ENCODE data around the gene GRAMD2B.

The GRAMD2B gene

DNA sequence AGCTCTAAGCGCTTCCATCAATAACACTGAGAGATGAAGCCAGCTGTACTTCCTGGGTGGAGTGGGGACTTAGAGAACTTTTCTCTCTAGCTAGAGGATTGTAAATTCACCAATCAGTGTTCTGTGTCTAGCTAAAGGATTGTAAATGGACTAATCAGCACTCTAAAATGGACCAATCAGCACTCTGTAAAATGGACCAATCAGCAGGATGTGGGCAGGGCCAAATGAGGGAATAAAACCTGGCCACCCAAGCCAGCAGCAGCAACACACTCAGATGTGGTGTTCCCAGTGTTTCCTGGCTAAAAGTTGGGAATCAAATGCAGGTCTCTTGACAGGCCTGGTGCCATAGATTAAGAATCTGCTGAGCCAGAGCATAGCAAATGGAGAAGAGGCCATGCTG lies 111.3 kb downstream of the GRAMD2B start:
- in situ Hi-C loops (cut with MboI; ENCODE audit: low sequenced_read_pairs), result loop anchor here (25.0 kb wide), 1 partner anchor 197 kb away; no protein-coding TSS in a partner anchor

DNA sequence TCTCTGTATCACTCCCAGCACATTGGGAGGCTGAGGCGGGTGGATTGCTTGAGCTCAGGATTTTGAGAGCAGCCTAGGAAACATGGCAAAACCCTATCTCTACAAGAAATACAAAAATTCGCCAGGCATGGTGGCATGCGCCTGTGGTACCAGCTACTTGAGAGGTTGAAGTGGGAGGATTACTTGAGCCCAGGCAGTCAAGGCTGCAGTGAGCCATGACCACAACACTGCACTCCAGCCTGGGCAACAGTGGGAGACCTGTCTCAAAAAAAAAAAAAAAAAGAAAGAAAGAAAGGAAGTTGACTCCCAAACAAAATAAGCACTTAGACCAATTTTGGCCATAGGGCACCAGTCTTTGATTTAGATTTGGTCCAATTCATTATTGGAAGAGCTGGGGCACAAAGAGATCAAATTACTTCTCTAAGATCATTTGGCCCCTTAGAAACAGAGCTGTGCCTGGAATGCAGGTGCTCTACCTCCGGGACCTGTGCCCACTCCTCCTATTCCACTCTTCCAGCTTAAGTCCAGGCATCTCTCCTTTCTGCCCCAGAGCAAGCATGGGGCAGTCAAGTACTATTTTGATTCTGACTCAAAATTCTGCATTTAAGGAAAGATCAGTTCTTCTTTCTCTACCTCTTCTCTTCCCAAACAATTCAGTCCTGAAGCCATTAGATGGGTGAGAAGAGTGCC lies 112.8 kb downstream of the GRAMD2B start:
- in situ Hi-C loops (cut with MboI; ENCODE audit: low sequenced_read_pairs), result loop anchor here (25.0 kb wide), 1 partner anchor 199 kb away; no protein-coding TSS in a partner anchor

DNA sequence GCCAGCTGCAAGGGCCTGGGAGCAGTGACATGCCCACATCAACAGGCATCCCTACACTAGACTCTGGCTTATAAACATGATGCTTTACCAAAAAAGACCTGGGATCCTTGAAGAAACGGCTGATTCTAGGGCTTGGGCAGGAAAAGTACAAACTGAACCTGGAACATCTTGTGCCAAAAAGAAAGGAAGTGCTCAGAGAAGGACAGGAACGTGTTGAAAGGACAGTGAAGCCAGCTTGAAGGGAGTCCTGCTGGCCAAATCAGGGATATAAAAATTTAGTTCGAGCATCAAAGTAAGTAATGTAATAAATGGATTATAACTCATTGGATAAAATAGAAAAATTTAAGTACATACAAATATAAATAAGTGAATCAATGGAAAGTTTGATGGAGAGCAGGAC lies 113.7 kb downstream of the GRAMD2B start:
- in situ Hi-C loops (cut with MboI; ENCODE audit: low sequenced_read_pairs), result loop anchor here (25.0 kb wide), 1 partner anchor 200 kb away; no protein-coding TSS in a partner anchor

DNA sequence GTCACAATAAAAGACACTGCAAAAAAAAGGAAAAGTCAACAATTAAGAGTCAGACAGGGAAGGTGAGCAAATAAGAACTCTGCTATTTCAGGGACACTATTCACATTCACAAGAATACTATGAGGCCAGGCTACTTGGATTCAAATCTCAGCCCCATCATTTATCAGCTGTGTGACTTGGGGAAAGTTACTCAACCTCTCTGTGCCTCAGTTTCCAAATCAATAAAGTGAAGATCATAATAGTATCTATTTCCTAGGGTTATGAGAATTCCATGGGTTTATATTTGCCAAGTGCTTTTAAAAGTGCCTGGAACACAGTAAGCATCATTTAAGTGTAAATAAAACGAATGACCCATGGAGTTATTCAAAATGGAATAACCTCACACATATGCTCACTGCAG lies 115.4 kb downstream of the GRAMD2B start:
- in situ Hi-C loops (cut with MboI; ENCODE audit: low sequenced_read_pairs), result loop anchor here (25.0 kb wide), 1 partner anchor 201 kb away; no protein-coding TSS in a partner anchor

DNA sequence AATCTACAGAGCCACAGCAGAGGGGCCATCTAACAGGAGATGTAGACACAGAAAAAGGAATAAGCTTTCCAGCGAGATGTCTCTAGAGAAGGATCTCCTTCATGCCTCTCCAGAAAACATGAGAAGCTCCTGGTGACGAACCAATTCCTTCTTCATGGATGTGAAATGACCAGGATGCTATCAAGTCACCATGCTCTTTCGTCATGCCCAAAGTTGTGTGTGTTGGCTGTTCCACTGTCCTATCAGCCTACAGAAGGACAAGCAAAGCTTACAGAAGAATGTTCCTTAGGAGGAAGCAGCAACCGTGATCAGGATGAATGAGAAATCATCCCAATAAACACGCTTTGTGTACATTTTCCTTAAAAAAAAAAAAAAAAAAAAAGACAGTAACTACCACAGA lies 117.4 kb downstream of the GRAMD2B start:
- in situ Hi-C loops (cut with MboI; ENCODE audit: low sequenced_read_pairs), result loop anchor here (25.0 kb wide), 1 partner anchor 203 kb away; no protein-coding TSS in a partner anchor

DNA sequence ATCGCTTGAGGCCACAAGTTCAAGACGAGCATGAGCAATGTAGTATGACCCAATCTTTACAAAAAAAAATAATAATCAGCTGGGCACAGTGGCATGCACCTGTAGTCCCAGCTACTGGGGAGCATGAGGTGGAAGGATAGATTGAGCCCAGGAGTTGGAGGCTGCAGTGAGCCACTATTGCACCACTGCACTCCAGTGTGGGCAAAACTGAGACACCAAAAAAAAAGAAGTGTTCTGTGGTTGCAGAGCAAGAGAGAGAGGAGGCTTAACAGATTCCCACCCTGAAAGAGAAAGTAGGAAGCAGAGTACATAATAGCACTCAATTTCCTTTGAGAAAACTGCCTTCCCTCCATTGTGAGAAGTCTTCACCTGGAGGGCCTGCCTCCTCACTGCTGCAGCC lies 119.2 kb downstream of the GRAMD2B start:
- in situ Hi-C loops (cut with MboI; ENCODE audit: low sequenced_read_pairs), result loop anchor here (25.0 kb wide), 1 partner anchor 205 kb away; no protein-coding TSS in a partner anchor

DNA sequence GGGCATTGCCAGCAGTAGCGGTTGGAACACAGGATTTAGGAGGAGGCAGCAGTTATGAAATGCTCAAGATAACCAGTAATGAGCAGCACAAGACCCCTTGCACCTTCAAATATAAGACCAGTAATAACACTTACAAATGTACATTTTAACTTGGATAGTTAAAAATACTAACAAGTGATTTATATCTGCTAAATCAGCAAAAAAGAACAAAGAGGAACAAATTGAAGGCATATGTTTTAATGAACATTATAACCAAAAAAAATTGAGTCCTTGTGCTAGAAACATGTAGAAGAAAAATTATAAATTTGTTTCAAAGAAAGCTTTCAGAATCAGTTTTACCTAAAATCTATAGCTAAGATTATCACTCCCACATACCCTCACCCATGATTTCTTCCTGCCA lies 119.8 kb downstream of the GRAMD2B start:
- in situ Hi-C loops (cut with MboI; ENCODE audit: low sequenced_read_pairs), result loop anchor here (25.0 kb wide), 1 partner anchor 206 kb away; no protein-coding TSS in a partner anchor

DNA sequence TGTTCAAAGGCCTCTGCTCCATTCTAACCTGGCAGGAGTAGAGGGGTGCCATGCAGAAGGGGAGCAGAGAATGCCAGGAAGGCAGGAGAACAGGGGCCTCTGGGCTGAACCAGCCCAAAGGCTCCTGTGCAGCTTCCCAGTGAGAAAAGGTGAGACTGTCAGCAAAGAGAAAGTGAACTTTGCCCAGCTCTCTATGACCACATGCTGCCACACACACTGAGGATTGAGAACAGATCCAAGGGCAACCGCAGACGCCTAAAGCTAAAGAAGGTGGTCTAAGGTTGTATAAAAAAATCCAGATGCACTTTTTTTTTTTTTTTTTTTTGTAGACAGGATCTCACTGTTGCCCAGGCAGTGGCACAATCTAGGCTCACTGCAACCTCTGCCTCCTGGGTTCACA lies 120.5 kb downstream of the GRAMD2B start:
- in situ Hi-C loops (cut with MboI; ENCODE audit: low sequenced_read_pairs), result loop anchor here (25.0 kb wide), 1 partner anchor 206 kb away; no protein-coding TSS in a partner anchor
